ENCODE data around the gene RIN1.
"Not testable (repeated sequence)": the region's sequence is repeated elsewhere in the genome, so short reads cannot be mapped to it uniquely, and the experiment has no call there.

Gene RIN1

GRCh38 chr11:66334605-66335442 is 1.4 kb downstream of the RIN1 start:
- no peak for DNase-seq

GRCh38 chr11:66333896-66334604 is 2.2 kb downstream of the RIN1 start:
- no peak for DNase-seq

- DNase-seq: no peak
Measured at GRCh38 chr11:66333220-66333877, 2.9 kb downstream of the RIN1 start.

GRCh38 chr11:66332371-66333219 is 3.6 kb downstream of the RIN1 start:
- no peak for DNase-seq

GRCh38 chr11:66331542-66332370 is 4.5 kb downstream of the RIN1 start:
- no peak for DNase-seq

DNA sequence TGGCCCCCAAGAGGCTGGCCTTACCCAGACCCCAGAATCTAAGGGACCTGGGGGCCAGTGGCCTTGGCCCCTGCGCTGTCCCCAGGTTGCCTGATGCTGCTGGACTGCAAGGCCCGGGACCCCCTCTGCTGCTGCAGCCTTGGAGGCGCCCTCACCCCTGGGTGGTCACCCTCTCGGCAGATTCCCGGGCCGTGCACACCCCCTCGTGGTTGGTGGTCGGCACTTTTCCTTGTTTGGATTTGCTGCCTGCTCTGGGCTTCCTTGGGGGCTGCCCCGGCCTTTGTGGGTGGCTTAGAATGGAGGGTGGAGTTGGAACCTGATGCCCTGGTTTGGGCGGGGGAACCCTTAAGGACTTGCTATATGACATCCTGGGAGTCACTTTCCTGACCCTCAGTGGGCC is 5.3 kb downstream of the RIN1 start:
- DNase-seq: no peak

DNA sequence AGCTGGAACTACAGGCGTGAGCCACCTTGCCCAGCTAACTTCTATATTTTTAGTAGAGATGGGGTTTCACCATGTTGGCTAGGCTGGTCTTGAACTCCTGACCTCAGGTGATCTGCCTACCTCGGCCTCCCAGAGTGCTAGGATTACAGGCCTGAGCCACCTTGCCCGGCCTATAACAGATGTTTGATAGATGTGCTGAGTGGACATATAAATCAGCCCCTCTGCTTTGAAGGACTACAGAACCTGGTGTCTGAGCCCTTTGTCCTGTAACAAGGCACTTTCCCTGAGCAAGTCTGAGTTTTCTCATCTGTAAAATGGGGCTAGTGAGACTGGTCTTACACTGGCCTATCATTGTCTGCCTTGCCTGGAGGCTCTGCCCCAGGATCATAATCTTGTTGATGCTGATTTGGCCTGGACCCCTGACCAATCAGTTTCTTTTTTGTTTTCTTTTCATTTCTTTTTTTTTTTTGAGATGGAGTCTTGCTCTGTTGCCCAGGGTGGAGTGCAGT is 7.0 kb downstream of the RIN1 start:
- no peak for DNase-seq

GRCh38 chr11:66328302-66329144 is 7.7 kb downstream of the RIN1 start:
- DNase-seq: peak; percentile 79

DNA sequence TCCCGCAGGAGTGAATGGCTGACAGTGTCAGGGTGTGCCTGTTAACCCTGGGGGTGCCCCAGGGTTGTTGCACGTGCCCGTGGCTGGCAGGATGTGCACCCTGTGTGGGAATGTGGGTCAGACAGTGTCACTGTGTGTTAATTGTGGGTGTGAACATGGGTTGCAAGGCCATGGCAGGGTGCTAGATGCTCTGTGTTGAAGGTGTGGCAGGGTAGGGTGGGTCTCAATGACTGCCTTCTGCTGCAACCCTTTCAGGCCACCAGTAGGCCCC is 8.3 kb downstream of the RIN1 start:
- no peak for DNase-seq

DNA sequence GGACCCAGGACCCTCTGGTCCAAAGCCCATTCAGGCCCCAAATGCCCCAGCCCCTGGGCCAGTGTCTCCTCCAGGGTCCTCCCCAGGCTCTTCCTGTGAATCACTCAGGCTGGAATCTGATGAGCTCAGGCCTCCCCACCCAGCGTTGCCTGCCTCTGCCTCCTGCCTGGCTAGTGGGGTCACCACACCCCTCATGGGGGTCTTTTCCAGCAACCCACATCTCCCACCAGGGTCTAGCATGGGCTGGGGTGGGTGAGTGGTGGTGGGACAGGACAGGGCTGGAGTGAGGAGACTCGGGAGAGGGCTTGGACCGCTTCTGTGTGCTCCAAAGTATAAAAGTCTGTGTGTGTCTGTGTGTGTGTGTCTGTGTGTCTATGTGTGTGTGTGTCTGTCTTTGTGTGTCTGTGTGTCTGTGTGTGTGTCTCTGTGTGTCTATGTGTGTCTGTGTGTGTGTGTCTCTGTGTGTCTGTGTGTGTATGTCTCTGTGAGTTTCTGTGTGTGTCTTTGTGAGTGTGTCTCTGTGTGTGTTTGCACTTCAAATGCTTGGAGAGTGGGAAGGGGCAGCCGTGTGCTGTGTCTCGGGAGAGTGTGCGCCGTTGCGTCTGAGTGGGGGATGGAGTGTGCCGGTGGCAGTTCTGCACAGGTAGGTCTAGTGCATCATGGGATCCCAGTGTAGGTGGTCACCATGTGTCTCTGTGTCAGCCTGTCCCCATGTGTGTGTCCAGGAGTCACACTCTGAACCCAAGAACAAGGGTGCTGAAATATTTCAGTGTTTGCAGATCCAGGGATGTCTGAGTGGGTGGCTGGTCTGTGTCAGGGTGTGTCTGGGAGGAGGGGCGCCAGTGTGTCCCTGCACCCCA is 8.8 kb downstream of the RIN1 start:
- DNase-seq: no peak

- no peak for DNase-seq
Measured at GRCh38 chr11:66326261-66327111, 9.7 kb downstream of the RIN1 start.

GRCh38 chr11:66325263-66325671 is 11.0 kb downstream of the RIN1 start:
- no peak for DNase-seq

GRCh38 chr11:66324664-66325063 is 11.6 kb downstream of the RIN1 start:
- DNase-seq: no peak

- DNase-seq: no peak
Measured at GRCh38 chr11:66323684-66324083, 12.6 kb downstream of the RIN1 start.

- DNase-seq: no peak
Measured at GRCh38 chr11:66322732-66323427, 13.4 kb downstream of the RIN1 start.

- DNase-seq: no peak
Measured at GRCh38 chr11:66321606-66322005, 14.6 kb downstream of the RIN1 start.

GRCh38 chr11:66320748-66321147 is 15.5 kb downstream of the RIN1 start:
- DNase-seq: not testable (repeated sequence)

DNA sequence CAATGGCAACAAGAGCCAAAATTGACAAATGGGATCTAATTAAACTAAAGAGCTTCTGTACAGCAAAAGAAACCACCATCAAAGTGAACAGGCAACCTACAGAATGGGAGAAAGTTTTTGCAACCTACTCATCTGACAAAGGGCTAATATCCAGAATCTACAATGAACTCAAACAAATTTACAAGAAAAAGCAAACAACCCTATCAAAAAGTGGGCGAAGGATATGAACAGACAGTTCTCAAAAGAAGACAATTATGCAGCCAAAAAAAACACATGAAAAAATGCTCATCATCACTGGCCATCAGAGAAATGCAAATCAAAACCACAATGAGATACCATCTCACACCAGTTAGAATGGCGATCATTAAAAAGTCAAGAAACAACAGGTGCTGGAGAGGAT is 15.9 kb downstream of the RIN1 start:
- DNase-seq: not testable (repeated sequence)
